ENCODE data around the gene GCAT.

The GCAT gene

DNA sequence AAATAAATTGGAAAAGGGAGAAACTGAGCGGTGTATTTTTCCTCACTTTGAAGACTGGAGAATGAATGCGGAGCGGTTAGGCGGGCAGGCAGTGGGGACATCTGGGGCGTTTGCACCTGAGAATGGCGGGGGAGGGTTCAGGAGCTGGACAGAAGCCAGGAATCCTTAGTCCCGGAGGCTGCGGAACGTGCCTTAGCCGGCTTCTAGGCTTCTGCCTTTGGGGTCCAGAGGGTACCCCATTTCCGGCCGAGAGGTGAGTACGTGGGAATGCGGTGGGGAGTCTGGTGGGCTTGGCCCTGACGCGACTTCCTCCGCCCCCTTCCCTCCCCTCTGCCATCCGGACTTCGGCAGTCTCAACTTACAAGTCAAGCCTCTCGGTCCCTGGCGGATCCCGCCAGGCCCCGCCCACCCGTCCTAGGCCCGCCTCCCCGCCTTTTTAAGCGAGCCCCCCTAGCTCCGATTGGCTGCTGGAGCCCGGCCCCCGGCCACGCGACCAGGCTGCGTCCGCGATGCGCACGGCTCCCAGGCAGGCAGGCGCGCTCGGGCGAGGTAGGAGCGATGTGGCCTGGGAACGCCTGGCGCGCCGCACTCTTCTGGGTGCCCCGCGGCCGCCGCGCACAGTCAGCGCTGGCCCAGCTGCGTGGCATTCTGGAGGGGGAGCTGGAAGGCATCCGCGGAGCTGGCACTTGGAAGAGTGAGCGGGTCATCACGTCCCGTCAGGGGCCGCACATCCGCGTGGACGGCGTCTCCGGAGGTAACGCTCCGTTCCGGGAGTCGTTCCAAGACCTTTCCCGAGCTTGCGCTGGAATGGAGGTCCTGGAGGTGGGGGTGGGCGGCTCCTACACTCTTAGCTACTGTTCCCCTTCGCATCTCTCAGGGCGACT is at the start of gene GCAT:
GCAT (plus strand) TSS at position 525 of the 884 bp plus-strand sequence; CDS start at position 559, 34 bp downstream.
- DNase-seq (ENCODE audit: low read depth), result peak; percentile 96
- H3K4me3 ChIP-seq (replicated peaks; ENCODE audit: low read depth, low read length), result peak within 1 kb of the TSS; percentile 70
- no peak for TF ChIP-seq CTCF (IDR thresholded peaks at IDR 0.05; ENCODE audit: low read length, missing control alignments)

GRCh38 chr22:37758694-37759093 is 49.0 kb upstream of the GCAT start:
- H3K4me3 ChIP-seq (replicated peaks; ENCODE audit: low read depth, low read length), result no peak overlapping the region
- DNase-seq (ENCODE audit: low read depth), result no peak

DNA sequence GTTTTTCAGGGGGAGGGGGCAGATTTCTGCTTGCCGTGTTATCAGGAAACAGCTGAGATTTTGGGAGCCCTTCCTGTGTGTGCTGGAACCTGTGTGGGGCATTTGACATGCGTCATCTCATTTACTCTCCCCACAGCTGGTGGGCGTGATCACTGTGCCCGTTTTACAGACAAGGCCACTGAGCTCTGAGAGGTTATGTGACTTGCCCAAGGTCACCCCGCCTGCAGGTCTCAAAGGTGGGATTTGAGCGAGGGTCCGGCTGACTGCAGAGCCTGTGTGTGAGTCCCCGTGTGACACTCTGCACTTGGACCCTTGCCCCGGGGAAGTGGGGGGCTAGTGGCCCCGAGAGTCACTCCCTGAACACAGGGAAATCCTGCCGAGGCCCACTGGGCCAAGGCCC is 48.5 kb upstream of the GCAT start:
- no peak for TF ChIP-seq CTCF (IDR thresholded peaks at IDR 0.05; ENCODE audit: low read length, missing control alignments)
- DNase-seq (ENCODE audit: low read depth), result no peak
- H3K4me3 ChIP-seq (replicated peaks; ENCODE audit: low read depth, low read length), result no peak overlapping the region

More at GRCh38 chr22:37758694-37759093, 49.0 kb upstream of the GCAT start:
- TF ChIP-seq CTCF (IDR thresholded peaks at IDR 0.05; ENCODE audit: low read length, missing control alignments), result no peak

GRCh38 chr22:37760152-37760551 is 47.6 kb upstream of the GCAT start:
- TF ChIP-seq CTCF (IDR thresholded peaks at IDR 0.05; ENCODE audit: low read length, missing control alignments), result no peak
- no peak overlapping the region for H3K4me3 ChIP-seq (replicated peaks; ENCODE audit: low read depth, low read length)
- DNase-seq (ENCODE audit: low read depth), result no peak

DNA sequence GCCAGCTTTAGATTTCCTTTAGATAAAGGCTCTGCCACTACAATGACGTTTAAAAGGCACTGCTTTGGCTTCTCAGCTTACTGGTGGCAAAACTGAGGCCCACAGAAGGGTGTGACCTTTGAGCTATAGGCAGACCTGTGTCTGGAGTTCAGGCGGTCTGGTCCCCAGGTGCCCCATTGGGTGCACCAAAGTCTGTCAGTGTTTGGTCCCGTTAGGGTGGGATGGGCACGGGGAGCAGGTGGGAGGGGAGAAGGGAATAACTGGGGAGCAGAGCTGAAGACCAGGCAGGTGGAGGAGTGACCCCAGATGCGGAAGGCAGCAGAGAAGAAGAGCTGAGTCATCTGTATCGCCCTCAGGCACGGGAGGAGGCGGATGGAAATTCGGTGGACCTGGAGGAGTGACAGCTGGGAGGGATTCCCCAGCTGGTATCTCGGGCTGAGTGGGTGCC is 45.3 kb upstream of the GCAT start:
- H3K4me3 ChIP-seq (replicated peaks; ENCODE audit: low read depth, low read length), result no peak overlapping the region
- no peak for TF ChIP-seq CTCF (IDR thresholded peaks at IDR 0.05; ENCODE audit: low read length, missing control alignments)
- no peak for DNase-seq (ENCODE audit: low read depth)

GRCh38 chr22:37763012-37763411 is 44.7 kb upstream of the GCAT start:
- no peak for TF ChIP-seq CTCF (IDR thresholded peaks at IDR 0.05; ENCODE audit: low read length, missing control alignments)
- no peak overlapping the region for H3K4me3 ChIP-seq (replicated peaks; ENCODE audit: low read depth, low read length)
- DNase-seq (ENCODE audit: low read depth), result no peak

All from fibroblast of pulmonary artery (primary cell).